Loucy (cell line): ENCODE measurements around the gene DHX9.

ENCODE experiments used
- EZH2phosphoT487 ChIP-seq: fragments of 200-600 bp; IDR thresholded peaks from 2 replicates; pipeline ENCODE4 v1.6.1; 2018; ENCODE audit warnings: antibody characterized with exemption, mild to moderate bottlenecking, moderate library complexity, borderline replicate concordance
- TF ChIP-seq, protein P1 (sequence below): fragments of 200-600 bp; sonication (generic); conservative IDR thresholded peaks from 2 replicates; pipeline ENCODE4 v1.5.1; 2014; ENCODE audit warnings: mild to moderate bottlenecking, antibody characterized with exemption, low read length

DNA sequence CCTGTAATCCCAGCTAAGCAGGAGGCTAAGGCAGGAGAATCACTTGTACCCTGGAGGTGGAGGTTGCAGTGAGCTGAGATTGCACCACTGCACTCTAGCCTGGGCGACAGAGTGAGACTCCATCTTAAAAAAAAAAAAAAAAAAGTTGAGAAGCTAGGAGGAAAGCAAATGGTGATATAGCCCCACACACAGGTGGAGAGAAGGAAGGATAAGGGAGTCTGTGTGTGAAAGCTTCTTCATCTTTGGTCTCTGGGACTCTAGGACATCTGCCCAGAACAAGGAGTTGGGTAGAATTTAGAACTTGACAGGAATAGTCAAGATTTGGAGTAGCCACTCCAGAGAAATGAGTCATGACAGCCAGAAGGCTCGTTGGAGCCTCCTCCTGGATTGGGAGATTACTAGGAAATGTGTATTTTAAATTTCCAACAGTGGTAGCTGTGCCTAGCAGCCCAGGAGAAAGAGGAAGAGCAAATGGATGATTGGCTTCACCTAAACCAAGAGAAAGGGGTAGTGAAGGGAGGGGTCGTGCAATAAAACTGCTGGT lies 29.7 kb upstream of the DHX9 start:
- TF ChIP-seq, protein P1, sequence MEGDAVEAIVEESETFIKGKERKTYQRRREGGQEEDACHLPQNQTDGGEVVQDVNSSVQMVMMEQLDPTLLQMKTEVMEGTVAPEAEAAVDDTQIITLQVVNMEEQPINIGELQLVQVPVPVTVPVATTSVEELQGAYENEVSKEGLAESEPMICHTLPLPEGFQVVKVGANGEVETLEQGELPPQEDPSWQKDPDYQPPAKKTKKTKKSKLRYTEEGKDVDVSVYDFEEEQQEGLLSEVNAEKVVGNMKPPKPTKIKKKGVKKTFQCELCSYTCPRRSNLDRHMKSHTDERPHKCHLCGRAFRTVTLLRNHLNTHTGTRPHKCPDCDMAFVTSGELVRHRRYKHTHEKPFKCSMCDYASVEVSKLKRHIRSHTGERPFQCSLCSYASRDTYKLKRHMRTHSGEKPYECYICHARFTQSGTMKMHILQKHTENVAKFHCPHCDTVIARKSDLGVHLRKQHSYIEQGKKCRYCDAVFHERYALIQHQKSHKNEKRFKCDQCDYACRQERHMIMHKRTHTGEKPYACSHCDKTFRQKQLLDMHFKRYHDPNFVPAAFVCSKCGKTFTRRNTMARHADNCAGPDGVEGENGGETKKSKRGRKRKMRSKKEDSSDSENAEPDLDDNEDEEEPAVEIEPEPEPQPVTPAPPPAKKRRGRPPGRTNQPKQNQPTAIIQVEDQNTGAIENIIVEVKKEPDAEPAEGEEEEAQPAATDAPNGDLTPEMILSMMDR: no peak
- TF ChIP-seq EZH2phosphoT487: no peak
